Glomerular visceral epithelial cell (primary cell): ENCODE measurements around the gene UROS.
A peak's percentile ranks its signal among the peaks of the same experiment; 100 is the strongest.

Experiments used
- DNase-seq: peaks from one replicate; pipeline ENCODE4 v3.0.0-alpha.2; 2016; ENCODE audit errors: extremely low spot score

The UROS gene

GRCh38 chr10:125836746-125837145 is 13.7 kb upstream of the UROS start:
- no peak for DNase-seq

- no peak for DNase-seq
Observed at GRCh38 chr10:125828311-125828710, 5.3 kb upstream of the UROS start.

DNA sequence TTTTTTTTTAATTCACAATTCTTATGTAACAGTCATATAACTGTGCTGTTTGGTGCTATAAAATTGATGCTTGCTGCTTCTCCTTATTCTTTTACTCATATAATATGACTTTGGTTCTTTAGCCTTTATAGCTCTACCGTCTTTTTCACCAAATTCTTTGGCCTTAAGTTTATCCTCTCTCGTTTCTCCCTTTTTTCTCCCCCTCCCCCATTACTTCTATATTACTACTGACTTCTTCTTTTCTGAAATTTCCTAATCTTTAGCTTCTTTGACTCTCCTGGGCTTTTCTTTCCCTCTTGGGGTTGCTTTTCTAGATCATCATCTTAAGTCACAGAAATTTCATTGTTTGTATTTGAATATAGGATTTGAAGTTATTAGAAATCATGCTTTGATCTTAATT is 4.1 kb upstream of the UROS start:
- no peak for DNase-seq

- peak; percentile 16 for DNase-seq
Observed at GRCh38 chr10:125824736-125825135, 1.7 kb upstream of the UROS start.

- DNase-seq = peak; percentile 11
Observed at GRCh38 chr10:125823663-125824251, 699 bp upstream of the UROS start.

GRCh38 chr10:125820701-125821100 is 2.4 kb downstream of the UROS start:
- no peak for DNase-seq

DNA sequence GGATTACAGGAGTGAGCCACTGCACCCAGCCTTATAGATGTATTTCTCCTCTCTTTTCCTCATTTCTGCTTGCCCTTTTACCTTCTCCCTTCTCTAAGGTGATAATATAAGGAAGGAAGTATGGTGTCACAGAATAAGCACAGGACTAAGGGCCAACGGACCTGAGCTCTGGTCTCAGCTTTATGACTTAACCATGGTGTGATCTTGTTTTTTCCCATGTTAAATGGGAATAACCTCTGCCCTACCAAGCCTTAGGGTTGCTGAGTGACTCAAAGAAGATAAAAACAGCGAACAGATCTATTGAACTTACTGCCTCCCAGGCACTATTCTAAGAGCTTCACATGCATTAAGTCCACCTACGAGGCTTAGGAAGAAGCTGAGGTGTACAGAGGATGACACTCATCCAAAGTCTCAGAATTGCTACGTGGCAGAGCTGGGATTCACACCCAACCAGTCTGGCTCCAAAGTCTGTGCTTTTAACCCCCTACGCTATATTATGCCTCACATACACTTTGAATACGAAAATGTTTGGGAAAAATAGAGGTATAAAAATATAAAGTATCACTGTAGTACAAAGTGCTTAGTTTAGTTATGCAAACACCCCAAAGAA is 5.6 kb downstream of the UROS start:
- DNase-seq = no peak

GRCh38 chr10:125816548-125816947 is 6.5 kb downstream of the UROS start:
- DNase-seq = no peak

DNA sequence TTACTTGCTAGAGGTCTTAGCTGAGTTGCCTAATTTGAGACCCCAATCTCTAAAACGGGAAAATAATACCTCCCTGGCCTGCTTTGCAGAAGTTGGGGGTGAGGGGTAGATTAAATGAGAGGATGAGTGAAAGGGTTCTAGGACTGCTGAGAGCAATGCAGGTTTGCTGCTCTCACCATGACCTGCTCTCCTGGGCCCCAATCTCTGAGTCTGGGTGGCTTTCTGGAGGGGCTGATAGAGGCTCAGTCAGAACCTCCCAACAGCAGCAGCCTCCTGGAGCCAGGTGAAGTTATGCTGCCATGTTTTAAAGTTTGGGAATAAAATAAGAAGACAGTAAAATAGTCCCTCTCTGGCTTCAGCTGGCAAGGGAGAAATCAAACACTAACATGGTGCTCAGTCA is 7.3 kb downstream of the UROS start:
- DNase-seq = no peak

- DNase-seq = peak; percentile 35
Observed at GRCh38 chr10:125812128-125812750, 10.8 kb downstream of the UROS start.

GRCh38 chr10:125811251-125811650 is 11.8 kb downstream of the UROS start:
- no peak for DNase-seq

GRCh38 chr10:125808047-125808446 is 15.0 kb downstream of the UROS start:
- DNase-seq = no peak

GRCh38 chr10:125802739-125803138 is 20.3 kb downstream of the UROS start:
- DNase-seq = peak; percentile 92

DNA sequence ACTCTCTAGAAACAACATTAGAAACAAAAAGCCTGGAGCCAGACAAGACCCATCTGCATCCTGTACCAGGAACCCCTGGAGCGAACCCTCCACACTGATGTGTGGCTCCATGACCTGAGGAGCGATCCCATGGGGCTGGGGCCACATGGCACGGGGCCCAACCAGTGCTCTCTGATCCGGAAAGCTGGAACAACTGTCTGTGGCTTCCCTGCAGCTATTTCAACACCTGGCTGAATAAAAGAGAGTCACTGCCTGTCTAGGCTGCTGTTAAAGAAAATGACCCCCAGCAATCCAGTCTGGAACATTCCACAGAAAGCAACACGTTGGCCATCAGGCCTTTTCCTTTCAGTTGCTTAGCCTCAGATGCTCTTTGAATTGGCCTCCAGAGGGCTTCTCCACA is 20.9 kb downstream of the UROS start:
- peak; percentile 94 for DNase-seq

DNA sequence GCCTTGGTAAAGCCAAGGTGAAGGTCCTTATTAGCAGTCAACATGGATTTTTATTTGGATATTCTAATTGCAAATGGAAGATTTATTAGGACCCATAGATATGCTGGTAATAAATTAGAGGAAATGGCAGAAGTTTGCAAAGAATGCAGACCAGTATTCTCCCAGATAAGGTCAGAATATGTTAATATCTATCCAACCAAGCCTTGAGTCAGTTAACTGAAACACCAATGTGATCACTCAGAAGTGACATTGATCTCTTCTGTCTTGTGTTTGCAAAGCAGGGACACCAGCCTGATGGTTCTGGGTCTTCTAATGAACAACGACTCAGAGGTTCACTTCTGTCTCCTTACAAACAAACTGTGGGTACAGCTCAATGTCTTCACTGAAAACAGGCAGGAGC is 21.5 kb downstream of the UROS start:
- no peak for DNase-seq

DNA sequence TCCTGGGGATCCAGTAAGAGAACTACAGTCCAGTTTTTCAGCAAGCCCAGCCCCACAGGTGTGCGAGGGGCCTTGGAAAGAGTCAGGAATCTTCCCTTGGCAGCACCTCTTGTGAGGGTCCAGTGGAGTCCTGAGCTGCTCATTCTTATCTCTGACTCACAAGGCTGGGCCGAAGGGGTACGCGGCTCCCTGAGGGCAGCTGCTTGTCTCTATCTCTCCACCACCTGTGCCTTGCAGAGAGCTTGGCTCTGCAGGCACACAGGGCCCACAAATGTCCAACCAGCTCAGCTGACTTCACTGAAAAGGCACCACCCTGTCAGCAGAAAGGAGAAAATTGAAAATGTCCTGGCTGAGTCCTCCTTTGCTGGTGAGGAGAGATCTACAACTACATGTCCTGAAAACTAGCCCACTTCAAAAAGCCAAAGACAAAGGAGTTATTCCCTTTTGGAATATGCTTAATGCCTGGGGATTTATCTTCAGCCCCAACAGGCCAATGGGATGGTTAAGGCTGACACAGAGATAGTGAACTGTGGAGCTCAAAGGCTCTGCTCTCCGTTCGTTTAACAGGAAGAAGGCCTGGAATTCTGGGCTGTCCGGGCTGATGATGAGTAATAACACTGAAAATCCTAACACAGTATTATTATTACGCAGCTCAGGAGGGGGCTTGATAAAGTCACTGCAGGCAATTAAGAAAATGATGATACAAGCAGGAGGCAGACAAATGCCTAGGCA is 23.4 kb downstream of the UROS start:
- DNase-seq = peak; percentile 31

- peak; percentile 65 for DNase-seq
Observed at GRCh38 chr10:125797994-125798662, 24.9 kb downstream of the UROS start.

DNA sequence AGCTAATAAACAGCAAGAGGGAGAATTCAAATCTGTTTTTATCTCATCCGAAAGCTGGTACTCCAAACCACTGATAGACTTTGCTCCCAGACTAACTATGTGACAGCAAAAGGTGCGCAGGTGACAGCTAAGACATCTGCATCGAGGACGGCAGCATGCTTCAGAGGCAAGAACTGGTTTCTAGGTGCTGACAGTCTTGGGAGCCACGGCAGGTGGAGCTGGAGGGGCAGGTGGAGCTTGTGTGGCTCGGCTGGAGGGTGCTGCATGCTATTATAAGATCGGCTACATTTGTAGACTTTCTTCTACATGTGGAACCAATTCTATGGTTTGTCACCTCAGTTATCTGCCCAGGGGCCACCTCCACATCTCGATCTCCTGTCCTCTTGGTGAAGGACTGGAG is 25.6 kb downstream of the UROS start:
- DNase-seq = no peak

DNA sequence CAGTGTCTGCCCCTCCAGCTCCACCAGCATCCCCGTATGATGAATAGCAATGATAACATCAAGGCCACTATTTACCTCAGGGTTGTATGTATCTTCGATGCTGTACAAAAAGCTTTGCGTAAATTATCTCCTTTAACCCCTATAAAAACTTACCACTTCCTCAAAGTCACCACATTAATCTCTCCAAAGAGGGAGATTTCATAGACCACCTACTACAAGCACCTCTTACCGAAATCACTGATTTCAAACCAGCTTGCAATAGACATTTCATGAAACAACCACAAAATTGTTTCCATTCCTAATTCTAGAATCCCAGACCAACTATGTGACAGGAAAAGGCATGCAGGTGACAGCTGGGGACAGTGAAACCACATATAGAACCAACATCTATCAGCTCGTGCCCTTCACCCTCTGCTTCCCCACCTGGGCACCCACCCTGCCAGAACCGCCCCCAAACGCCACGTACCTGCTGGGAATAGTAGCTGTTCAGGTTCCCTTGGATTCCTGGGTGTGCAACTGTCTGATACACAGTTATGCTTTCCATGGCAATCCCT is 27.3 kb downstream of the UROS start:
- no peak for DNase-seq

GRCh38 chr10:125795128-125795527 is 27.9 kb downstream of the UROS start:
- no peak for DNase-seq

- no peak for DNase-seq
Observed at GRCh38 chr10:125792342-125793300, 30.4 kb downstream of the UROS start.
